ENCODE data around the gene BCL2L11. TPM values are rescaled to one million over a fixed set of nuclear protein-coding genes. Genes with fewer than 3 reads are reported as not detected.

The BCL2L11 gene
- total and polyA plus RNA-seq, 12 donors, result 1.4 to 14.5 (median 6.8) TPM

DNA sequence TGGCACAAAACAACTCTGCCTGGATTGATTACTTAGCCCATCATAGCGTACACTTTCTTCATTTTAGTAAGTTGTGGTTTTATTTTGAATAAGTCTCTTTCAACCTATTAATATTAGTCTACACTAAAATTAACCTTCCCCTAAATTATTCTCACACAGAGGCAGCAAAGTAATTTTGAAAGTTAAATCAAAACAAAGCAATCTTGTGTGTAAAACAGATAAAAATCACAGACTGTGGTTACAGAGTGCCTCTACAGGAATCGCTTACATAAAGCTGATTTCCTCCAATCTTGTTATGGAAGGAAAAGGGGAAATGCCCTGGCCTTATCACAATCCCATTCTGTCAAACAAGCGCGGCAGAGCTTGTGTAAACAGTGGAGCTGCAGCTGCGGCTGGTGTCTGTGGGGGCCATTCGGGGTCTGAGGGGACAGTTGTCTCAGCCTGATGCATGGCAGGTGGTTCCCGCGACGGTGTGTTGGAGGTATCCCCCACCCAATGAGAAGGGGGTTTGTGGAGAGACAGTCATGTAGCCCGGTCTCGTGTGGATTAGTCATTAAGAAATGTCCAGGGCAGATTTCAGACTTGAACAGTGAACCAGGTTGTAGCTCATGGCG is 42.1 kb downstream of the BCL2L11 start:
- 43 to 66% methylated on average over 12 of the region's 12 CpGs for WGBS, 2 donors
- Histone ChIP-seq H3K36me3 (peaks cover 0 to 33% (median 11%) of the 10 kb centered on the region in 9 donors), H3K9me3 (no peaks in the 10 kb centered on the region), H3K4me3 (no peak overlapping the region), H3K27me3 (no peaks in the 10 kb centered on the region), H3K4me1 (peaks cover 0 to 65% (median 45%) of the 10 kb centered on the region in 9 donors), H3K27ac (peak overlapping the region in 5 of 10 donors; percentile 12 to 56 (median 27))
- no peak for DNase-seq
- no peak for TF ChIP-seq CTCF (IDR thresholded peaks at IDR 0.05)
- intact Hi-C loops (cut with DNase I), result loop anchor here in 1 of 10 donors (5.0 kb wide), 1 partner anchor 41 kb away; the partner anchor contains the start of gene BCL2L11
- ATAC-seq, result peak in 3 of 8 donors; percentile 19 to 54 (median 21)

GRCh38 chr2:111164078-111164477 is 43.4 kb downstream of the BCL2L11 start:
- no peak overlapping the region for H3K4me3 ChIP-seq
- peaks cover 0 to 72% (median 56%) of the 10 kb centered on the region in 9 donors for H3K4me1 ChIP-seq
- WGBS, 2 donors, result 88 to 93% methylated on average over 12 of the region's 12 CpGs
- no peaks in the 10 kb centered on the region for H3K9me3 ChIP-seq
- TF ChIP-seq CTCF (IDR thresholded peaks at IDR 0.05), result no peak
- ATAC-seq, result no peak
- intact Hi-C loops (cut with DNase I), result loop anchor here in 1 of 10 donors (5.0 kb wide), 1 partner anchor 42 kb away; the partner anchor contains the start of gene BCL2L11
- H3K36me3 ChIP-seq, result peaks cover 0 to 33% (median 11%) of the 10 kb centered on the region in 9 donors
- H3K27me3 ChIP-seq, result no peaks in the 10 kb centered on the region
- no peak for DNase-seq
- H3K27ac ChIP-seq, result no peak overlapping the region

- Histone ChIP-seq H3K9me3 (no peaks in the 10 kb centered on the region), H3K4me1 (peaks cover 0 to 64% (median 46%) of the 10 kb centered on the region in 9 donors), H3K27ac (peak overlapping the region in 2 of 10 donors; percentile 16 to 26), H3K4me3 (no peak overlapping the region), H3K36me3 (peaks cover 0 to 33% (median 11%) of the 10 kb centered on the region in 9 donors), H3K27me3 (no peaks in the 10 kb centered on the region)
- DNase-seq, result peak; percentile 63 to 68
- intact Hi-C loops (cut with DNase I), result no loop called here
- ATAC-seq, result peak in 7 of 8 donors; percentile 42 to 76 (median 50)
- 67 to 75% methylated on average over 7 of the region's 7 CpGs for WGBS, 2 donors
- no peak for TF ChIP-seq CTCF (IDR thresholded peaks at IDR 0.05)
Observed at GRCh38 chr2:111165084-111165483, 44.4 kb downstream of the BCL2L11 start.

DNA sequence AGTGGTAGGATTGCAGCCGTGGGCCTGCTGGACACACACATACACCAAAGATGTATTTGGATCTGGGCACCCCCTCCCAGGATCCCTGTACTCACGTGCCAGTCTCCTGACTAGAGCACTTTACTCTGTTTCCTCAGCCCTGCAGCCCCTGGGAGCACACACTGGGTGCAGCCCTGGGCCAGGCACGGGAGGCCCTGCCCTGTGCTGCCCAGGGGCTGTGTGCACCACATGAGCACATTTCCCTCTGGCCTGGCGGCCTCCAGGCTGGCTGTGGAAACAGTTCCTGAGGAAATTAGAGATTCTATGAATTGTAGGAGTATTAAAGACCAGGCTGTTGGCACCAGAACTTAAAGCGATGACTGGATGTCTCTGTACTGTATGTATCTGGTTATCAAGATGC is 45.4 kb downstream of the BCL2L11 start:
- no peak for TF ChIP-seq CTCF (IDR thresholded peaks at IDR 0.05)
- Histone ChIP-seq H3K36me3 (peaks cover 0 to 33% (median 11%) of the 10 kb centered on the region in 9 donors), H3K9me3 (no peaks in the 10 kb centered on the region), H3K27ac (no peak overlapping the region), H3K4me3 (no peak overlapping the region), H3K27me3 (no peaks in the 10 kb centered on the region), H3K4me1 (peaks cover 0 to 55% (median 37%) of the 10 kb centered on the region in 9 donors)
- intact Hi-C loops (cut with DNase I), result no loop called here
- no peak for ATAC-seq
- WGBS, 2 donors, result 95 to 97% methylated on average over 5 of the region's 5 CpGs
- no peak for DNase-seq
